ENCODE measurements around the gene KIF26B.

GRCh38 chr1:245341743-245342142 lies 187.0 kb downstream of the KIF26B start:
- no peak for TF ChIP-seq CTCF (IDR thresholded peaks at IDR 0.05)
- TF ChIP-seq POLR2A (IDR thresholded peaks at IDR 0.05) = no peak
